PC-3 (cell line): ENCODE measurements around the gene TTC7B. TPM values are rescaled to one million over a fixed set of nuclear protein-coding genes. Genes with fewer than 3 reads are reported as not detected.

Source experiments
- ATAC-seq: fragments of 200-7000 bp; cut with Tn5 transposase; 2 replicates; pipeline ENCODE4 v1.9.1; 2020; ENCODE audit warnings: mild to moderate bottlenecking, moderate library complexity
- BruUV-seq: library from RNA; stranded (reverse); fragments of 400-500 nt; replicated peaks from 2 replicates; lab custom pipeline; 2021; lab: Mats Ljungman, UMichigan
- CTCF ChIA-PET: fragments of 300-600 bp; sonication (Branson Sonifier 250); formaldehyde crosslinking; loops from one replicate; lab custom pipeline; 2022; ENCODE audit warnings: antibody characterized with exemption; lab: Charles Lee
- POLR2A ChIA-PET: fragments of 300-600 bp; sonication (Branson Sonifier 250); formaldehyde crosslinking; loops from one replicate; lab custom pipeline; 2022; ENCODE audit warnings: antibody characterized with exemption; ENCODE audit not compliant: unreplicated experiment; lab: Charles Lee
- DNase-seq: peaks from one replicate; pipeline ENCODE4 v3.0.0-alpha.2; 2015
- H2AFZ ChIP-seq: fragments of 300-600 bp; sonication (generic); 2 replicates; pipeline ENCODE4 v1.6.0; 2016; ENCODE audit warnings: antibody characterized with exemption, low read length
- H3F3A ChIP-seq: fragments of 300-600 bp; sonication (generic); one replicate; pipeline ENCODE4 v1.6.0; 2017; ENCODE audit warnings: antibody characterized with exemption, low read length, control low read depth, mild to moderate bottlenecking; ENCODE audit not compliant: unreplicated experiment
- H3K27ac ChIP-seq: fragments of 300-600 bp; sonication (generic); 2 replicates; pipeline ENCODE4 v1.5.1; 2016; ENCODE audit warnings: mild to moderate bottlenecking, low read length
- H3K27me3 ChIP-seq: fragments of 300-600 bp; sonication (generic); 2 replicates; pipeline ENCODE4 v1.6.1; 2016; ENCODE audit warnings: low read length, mixed read lengths
- H3K36me3 ChIP-seq: fragments of 300-600 bp; sonication (generic); 2 replicates; pipeline ENCODE4 v1.6.1; 2016; ENCODE audit warnings: low read depth, mixed run types, low read length, mixed read lengths
- H3K4me1 ChIP-seq: fragments of 300-600 bp; sonication (generic); 2 replicates; pipeline ENCODE4 v1.5.1; 2016; ENCODE audit warnings: low read length; ENCODE audit not compliant: insufficient read depth
- H3K4me2 ChIP-seq: fragments of 300-600 bp; sonication (generic); 2 replicates; pipeline ENCODE4 v1.6.0; 2016; ENCODE audit warnings: low read length
- H3K4me3 ChIP-seq: fragments of 300-600 bp; sonication (generic); 2 replicates; pipeline ENCODE4 v1.5.1; 2016; ENCODE audit warnings: mild to moderate bottlenecking, low read length, mixed read lengths
- H3K79me2 ChIP-seq: fragments of 300-600 bp; sonication (generic); 2 replicates; pipeline ENCODE4 v1.6.1; 2017; ENCODE audit warnings: low read length, mixed read lengths
- H3K9ac ChIP-seq: fragments of 300-600 bp; sonication (generic); 2 replicates; pipeline ENCODE4 v1.6.0; 2016; ENCODE audit warnings: mild to moderate bottlenecking, low read length
- H3K9me2 ChIP-seq: fragments of 300-600 bp; sonication (generic); replicated peaks from 2 replicates; pipeline ENCODE4 v1.6.1; 2016; ENCODE audit warnings: mixed run types, low read length, mixed read lengths
- H3K9me3 ChIP-seq: fragments of 300-600 bp; sonication (generic); 2 replicates; pipeline ENCODE4 v1.6.1; 2016; ENCODE audit warnings: low read length, mixed read lengths
- H4K20me1 ChIP-seq: fragments of 300-600 bp; sonication (generic); 2 replicates; pipeline ENCODE4 v1.6.1; 2016; ENCODE audit warnings: low read length, mixed read lengths
- CTCF ChIP-seq: fragments of 300-600 bp; sonication (generic); conservative IDR thresholded peaks from 2 replicates; pipeline ENCODE4 v1.5.1; 2017; ENCODE audit warnings: antibody characterized with exemption, low read depth, mild to moderate bottlenecking, low read length
- EZH2 ChIP-seq: fragments of 300-600 bp; sonication (generic); IDR thresholded peaks from one replicate; pipeline ENCODE4 v1.6.1; 2017; ENCODE audit warnings: antibody characterized with exemption, mild to moderate bottlenecking, low read length; ENCODE audit not compliant: unreplicated experiment
- EZH2phosphoT487 ChIP-seq: fragments of 300-600 bp; sonication (generic); IDR thresholded peaks from 2 replicates; pipeline ENCODE4 v1.6.1; 2018; ENCODE audit warnings: mild to moderate bottlenecking, antibody characterized with exemption, low read length, borderline replicate concordance
- intact Hi-C: fragments of 100-400 bp; cut with micrococcal nuclease; formaldehyde crosslinking; loops from 2 replicates; pipeline ENCODE4 v1.9.0; 2023
- total RNA-seq: library from RNA; depleted of rRNA; stranded (reverse); fragments of >200 nt; gene quantifications from 2 replicates; pipeline ENCODE4 v1.2.3, GENCODE V29; 2014

Gene TTC7B
- total RNA-seq, 1 experiment from 2014 or later = 45.6 TPM

- Histone ChIP-seq H3K9me3 (no peaks in the 10 kb centered on the region), H3K9me2 (no peaks in the 10 kb centered on the region), H2AFZ (no peak overlapping the region), H3K4me1 (0 out of 2 replicates have a peak, but pooled peaks cover 4% of the 10 kb centered on the region), H3K36me3 (no peaks in the 10 kb centered on the region), H4K20me1 (no peaks in the 10 kb centered on the region), H3K4me2 (no peak overlapping the region), H3K27me3 (no peaks in the 10 kb centered on the region), H3K27ac (no peak overlapping the region), H3F3A (no peaks in the 10 kb centered on the region), H3K9ac (no peak overlapping the region), H3K79me2 (no peaks in the 10 kb centered on the region), H3K4me3 (no peak overlapping the region)
- CTCF ChIA-PET = no interaction called here
- DNase-seq (no peak), ATAC-seq (no peak)
- POLR2A ChIA-PET = no interaction called here
- intact Hi-C loops = no loop called here
- no TSS peak for BruUV-seq
- no peak for TF ChIP-seq EZH2phosphoT487
- no peak for TF ChIP-seq CTCF
- TF ChIP-seq EZH2 = no peak
Observed at GRCh38 chr14:90671382-90672234, 144.6 kb downstream of the TTC7B start.

GRCh38 chr14:90669731-90670130 lies 146.5 kb downstream of the TTC7B start:
- no peaks in the 10 kb centered on the region for H3K79me2 ChIP-seq

More at GRCh38 chr14:90669731-90670130, 146.5 kb downstream of the TTC7B start:
- no peak overlapping the region for H3K4me3 ChIP-seq
- no peaks in the 10 kb centered on the region for H3K27me3 ChIP-seq
- no peak overlapping the region for H3K27ac ChIP-seq
- H3K9me3 ChIP-seq = no peaks in the 10 kb centered on the region
- intact Hi-C loops = no loop called here
- no peak overlapping the region for H2AFZ ChIP-seq
- H3K9me2 ChIP-seq = no peaks in the 10 kb centered on the region
- ChIA-PET POLR2A (no interaction called here), CTCF (no interaction called here)
- H3K9ac ChIP-seq = no peak overlapping the region
- no peaks in the 10 kb centered on the region for H3K36me3 ChIP-seq
- no peaks in the 10 kb centered on the region for H3F3A ChIP-seq
- BruUV-seq = no TSS peak
- DNase-seq (no peak), ATAC-seq (no peak)
- TF ChIP-seq CTCF = no peak
- TF ChIP-seq EZH2 = no peak
- TF ChIP-seq EZH2phosphoT487 = no peak
- H3K4me1 ChIP-seq = no peaks in the 10 kb centered on the region
- no peaks in the 10 kb centered on the region for H4K20me1 ChIP-seq
- no peak overlapping the region for H3K4me2 ChIP-seq
